Middle frontal gyrus (tissue), 1 donor: ENCODE data around the gene HTR7.

ENCODE experiments used
- DNase-seq: peaks from one replicate; pipeline ENCODE4 v3.0.0-alpha.2; 2015; ENCODE audit warnings: low spot score; ENCODE audit errors: extremely low spot score

HTR7 gene

GRCh38 chr10:90805206-90805605 is 52.6 kb downstream of the HTR7 start:
- no peak for DNase-seq

- DNase-seq = no peak
Observed at GRCh38 chr10:90804354-90804753, 53.5 kb downstream of the HTR7 start.

- no peak for DNase-seq
Observed at GRCh38 chr10:90801608-90802007, 56.2 kb downstream of the HTR7 start.

GRCh38 chr10:90800232-90800796 is 57.5 kb downstream of the HTR7 start:
- no peak for DNase-seq

GRCh38 chr10:90799172-90799571 is 58.7 kb downstream of the HTR7 start:
- no peak for DNase-seq

- no peak for DNase-seq
Observed at GRCh38 chr10:90798482-90798881, 59.4 kb downstream of the HTR7 start.

GRCh38 chr10:90790422-90790821 is 67.4 kb downstream of the HTR7 start:
- no peak for DNase-seq

- no peak for DNase-seq
Observed at GRCh38 chr10:90788968-90789367, 68.9 kb downstream of the HTR7 start.

GRCh38 chr10:90788199-90788491 is 69.7 kb downstream of the HTR7 start:
- no peak for DNase-seq

- DNase-seq = peak; percentile 13
Observed at GRCh38 chr10:90787393-90788198, 70.2 kb downstream of the HTR7 start.

- DNase-seq = no peak
Observed at GRCh38 chr10:90785782-90786181, 72.1 kb downstream of the HTR7 start.

GRCh38 chr10:90784771-90785170 is 73.1 kb downstream of the HTR7 start:
- no peak for DNase-seq

- no peak for DNase-seq
Observed at GRCh38 chr10:90780488-90780887, 77.4 kb downstream of the HTR7 start.

- no peak for DNase-seq
Observed at GRCh38 chr10:90779548-90779947, 78.3 kb downstream of the HTR7 start.

- no peak for DNase-seq
Observed at GRCh38 chr10:90777621-90778020, 80.2 kb downstream of the HTR7 start.

- no peak for DNase-seq
Observed at GRCh38 chr10:90775351-90776028, 82.3 kb downstream of the HTR7 start.

GRCh38 chr10:90769946-90770841 is 87.6 kb downstream of the HTR7 start:
- no peak for DNase-seq

GRCh38 chr10:90751107-90751997 is 106.5 kb downstream of the HTR7 start:
- DNase-seq = no peak

- DNase-seq = no peak
Observed at GRCh38 chr10:90746829-90747228, 111.0 kb downstream of the HTR7 start.

GRCh38 chr10:90745565-90745964 is 112.3 kb downstream of the HTR7 start:
- DNase-seq = no peak

GRCh38 chr10:90743291-90743690 is 114.5 kb downstream of the HTR7 start:
- DNase-seq = no peak
